Measurements from ENCODE around the gene FOXJ3.

FOXJ3 gene

DNA sequence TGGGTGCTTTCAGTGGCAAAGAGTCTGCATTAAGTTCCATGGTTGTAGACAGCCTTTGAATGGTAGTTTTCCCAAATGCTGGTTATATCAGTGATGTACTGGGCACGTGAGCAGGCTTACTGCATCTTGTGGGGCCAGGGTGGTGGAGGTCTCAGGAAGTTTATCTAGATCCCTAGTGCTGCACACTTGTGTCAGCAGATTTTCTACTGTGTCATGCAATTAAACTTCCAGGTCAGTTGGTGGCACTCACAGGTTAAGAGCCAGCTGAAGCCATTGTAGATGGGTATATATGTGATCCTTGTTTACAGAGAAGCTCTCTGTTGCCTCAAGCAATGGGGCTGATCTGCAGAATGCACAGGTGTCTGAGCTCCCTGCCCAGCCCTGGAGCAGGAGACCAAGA is 33.0 kb downstream of the FOXJ3 start:
- no peak for DNase-seq

DNA sequence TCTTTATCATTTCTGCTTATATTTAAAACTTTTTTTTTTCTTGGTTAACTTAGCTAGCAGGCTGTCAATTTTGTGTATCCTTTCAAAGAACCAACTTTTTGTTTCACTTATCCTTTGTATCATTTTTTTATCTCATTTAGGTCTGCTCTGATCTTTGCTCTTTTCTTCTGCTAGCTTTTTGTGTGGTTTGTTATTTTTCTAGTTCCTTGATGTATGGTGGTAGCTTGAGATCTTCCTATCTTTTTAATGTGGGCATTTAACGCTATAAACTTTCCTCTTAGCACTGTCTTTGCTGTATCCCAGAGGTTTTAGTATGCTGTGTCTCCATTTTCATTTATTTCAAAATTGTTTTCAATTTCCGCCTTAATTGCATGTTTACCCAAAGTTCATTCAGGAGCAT is 36.5 kb downstream of the FOXJ3 start:
- no peak for DNase-seq

DNA sequence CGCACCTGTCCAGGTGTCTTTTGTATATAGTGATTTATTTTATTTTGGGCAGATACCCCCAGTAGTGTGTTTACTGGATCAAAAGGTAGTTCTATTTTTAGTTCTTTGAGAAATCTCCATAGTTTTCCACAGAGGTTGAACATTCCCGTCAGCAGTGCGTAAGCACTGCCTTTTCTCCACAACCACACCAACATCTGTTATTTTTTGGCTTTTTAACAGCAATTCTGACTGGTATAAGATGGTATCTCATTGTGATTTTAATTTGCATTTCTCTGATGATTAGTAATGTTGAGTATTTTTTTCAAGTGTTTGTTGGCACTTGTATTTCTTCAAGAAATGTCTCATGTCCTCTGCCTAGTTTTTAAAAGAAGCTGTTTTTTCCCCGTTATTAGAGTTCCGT is 39.2 kb downstream of the FOXJ3 start:
- DNase-seq: no peak

DNA sequence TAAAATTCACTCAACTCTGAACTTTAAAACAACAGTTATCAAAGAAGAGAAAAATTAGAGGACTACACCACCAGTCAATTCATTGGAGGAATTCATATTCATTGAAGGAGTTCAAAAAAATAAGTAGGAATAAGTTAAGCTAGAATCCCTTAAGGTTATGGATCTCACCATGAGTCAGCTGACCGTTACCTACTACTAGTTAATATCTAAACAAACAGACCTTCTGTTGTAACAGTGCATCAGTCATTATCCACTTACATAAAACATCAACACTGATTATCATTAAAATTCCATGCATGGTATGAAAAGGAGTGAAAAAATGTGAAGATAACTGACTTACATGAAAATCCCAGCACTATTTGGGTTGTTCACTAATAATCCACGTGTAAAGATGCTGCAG is 44.9 kb downstream of the FOXJ3 start:
- DNase-seq: no peak

DNA sequence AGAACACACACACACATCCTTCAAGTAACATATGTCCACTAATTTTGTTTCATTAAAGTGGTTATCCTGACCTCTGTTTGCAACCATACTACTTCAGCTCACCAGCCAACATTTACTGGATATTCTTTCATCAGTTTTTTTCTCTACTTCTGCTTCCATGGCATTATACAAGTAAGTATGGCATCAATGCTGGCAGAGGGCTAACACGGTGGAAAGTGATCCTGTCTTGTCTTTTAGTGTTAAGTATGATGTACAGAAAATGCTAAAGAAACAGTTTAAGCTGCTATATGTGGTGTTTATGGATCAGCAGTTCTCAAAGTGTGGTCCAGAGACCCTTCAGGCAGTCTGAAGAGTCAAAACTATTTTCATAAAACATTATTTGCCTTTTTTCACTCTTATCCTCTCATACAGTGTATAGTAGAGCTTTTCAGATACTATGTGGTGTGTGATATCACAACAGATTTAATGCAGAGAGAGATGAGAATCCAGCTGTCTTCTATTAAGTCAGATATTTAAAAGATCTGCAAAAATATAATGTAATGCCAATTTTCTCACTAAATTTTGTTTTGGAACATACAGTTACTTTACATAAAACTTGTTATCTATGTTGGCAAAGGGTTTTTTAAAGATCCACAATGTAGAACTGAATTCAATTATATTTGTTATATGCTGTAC is 46.6 kb downstream of the FOXJ3 start:
- DNase-seq: no peak

DNA sequence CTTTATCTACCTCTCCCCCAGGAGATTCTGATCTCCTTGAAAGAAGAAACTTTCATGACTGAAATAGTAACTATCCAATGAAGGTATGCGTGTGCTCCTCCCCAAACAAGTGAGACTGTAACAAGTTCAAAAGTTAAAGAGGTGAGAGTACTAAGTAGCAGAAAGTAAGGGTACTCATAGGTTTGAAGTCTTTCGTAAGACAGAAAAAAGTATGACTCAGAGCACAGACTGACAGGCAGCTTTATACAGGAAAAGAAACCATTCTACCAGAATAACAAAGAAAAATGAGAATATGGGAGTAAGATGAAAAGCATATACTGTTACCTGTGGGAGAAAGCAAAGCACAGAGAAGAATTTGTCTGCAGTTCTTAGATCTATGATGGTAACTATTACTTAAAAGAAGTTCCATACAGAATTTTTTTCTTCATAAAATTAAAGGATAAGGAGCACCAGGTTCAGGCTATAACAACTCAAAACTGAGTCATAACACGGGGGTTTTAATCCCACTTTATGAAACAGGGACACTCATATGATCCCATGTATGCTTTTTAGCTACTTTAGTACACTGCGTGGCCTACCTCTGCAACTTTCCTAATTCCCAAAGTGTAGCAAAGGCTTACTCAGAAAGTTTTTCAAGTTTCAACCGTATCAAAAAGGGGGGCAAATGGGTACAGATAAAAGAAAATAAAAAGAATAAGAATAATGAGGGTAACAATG is 52.0 kb downstream of the FOXJ3 start:
- DNase-seq: no peak

DNA sequence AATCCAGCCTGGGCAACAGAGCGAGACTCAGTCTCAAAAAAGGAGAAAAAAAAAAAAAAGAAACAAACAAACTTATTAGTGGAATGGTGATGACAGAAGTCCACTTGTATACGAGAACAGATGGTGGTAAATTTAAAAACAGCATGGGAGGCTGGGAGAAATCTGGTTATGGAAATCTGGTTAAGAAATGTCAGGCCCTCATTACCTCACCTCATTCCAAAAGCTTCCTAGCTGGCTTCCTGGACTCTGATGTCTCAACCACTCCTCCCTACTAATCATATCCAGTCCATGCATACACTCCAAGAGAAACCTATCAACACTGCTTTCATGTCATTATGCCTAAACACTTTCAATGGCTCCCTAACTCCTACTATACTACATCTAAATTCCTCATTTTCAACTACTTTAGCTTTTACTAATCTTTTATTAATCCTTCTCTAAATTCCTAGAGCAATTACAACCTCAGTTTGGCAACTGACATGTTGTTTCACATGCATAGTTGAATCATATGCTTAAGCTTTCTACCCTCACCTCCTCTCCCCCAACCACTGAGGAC is 52.9 kb downstream of the FOXJ3 start:
- DNase-seq: no peak

DNA sequence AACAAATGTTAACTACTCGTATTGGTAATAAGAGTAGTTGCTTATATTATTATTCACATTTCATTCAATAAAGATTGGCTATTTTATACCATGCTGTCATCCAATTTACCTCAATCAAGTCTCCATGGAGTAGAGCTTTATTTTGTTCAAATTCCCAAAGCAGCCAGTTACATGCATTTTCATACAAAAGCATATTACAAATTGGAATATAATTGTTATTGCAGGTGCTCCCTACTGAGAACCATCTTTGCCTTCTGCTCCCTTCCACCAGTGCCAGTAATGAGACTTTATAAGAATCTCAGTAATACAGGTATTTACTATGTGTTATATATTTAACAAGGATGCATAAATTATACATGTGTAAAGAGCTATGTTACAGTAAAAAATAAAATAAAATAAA is 54.2 kb downstream of the FOXJ3 start:
- DNase-seq: no peak

DNA sequence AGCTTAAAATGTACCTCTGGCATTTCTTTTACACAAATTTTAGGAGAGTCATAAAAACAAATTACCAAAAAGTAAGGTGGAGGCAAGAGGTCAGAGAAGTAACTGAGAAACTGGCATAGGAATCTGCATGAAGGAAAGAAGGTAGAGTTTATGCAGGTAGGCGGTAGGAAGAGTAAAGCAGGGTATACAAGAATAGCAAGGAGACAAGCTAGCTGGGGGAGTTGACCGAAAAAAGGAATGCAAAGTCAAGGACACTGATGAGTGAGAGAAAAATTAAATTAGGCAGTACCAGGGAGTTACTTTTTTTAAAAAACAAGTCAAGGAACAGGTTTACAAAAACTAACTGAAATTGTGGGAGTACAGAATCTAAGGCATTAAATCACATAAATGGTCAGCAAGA is 56.0 kb downstream of the FOXJ3 start:
- DNase-seq: no peak

DNA sequence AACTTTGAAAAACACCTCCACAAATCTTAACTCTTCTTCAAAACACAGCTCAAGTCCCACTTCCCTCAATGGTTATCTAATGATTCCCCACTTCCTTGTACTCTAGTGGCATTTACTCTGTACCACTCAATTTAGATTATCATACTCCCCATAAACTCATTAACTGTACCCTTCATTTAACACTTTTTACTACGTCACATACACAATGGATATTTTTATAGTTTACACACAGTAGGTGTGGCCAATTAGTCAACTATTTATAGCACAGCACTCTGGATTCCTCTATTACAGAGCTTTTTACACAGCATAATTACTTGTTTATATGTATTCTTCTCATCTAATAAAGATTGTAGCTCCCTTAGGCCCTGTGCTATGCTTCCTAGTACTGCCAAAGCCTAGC is 62.1 kb downstream of the FOXJ3 start:
- no peak for DNase-seq

DNA sequence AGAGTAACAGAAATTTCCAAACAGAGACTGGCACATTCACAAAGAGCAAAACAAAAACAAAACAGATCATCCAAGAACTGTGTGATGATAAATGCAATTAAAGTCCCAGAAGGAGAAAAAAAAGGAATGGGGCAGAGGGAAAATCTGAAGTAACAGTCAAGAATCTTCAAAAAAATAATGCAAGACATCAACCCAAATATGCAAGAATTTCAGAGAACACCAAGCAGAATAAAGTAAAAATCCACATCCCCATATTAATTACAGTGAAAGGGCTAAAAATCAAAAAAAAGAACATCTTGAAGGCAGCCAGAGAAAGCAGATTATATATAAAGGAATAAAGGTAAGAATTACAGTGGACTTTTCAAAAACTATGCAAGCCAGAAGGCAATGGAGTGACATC is 67.1 kb downstream of the FOXJ3 start:
- no peak for DNase-seq

DNA sequence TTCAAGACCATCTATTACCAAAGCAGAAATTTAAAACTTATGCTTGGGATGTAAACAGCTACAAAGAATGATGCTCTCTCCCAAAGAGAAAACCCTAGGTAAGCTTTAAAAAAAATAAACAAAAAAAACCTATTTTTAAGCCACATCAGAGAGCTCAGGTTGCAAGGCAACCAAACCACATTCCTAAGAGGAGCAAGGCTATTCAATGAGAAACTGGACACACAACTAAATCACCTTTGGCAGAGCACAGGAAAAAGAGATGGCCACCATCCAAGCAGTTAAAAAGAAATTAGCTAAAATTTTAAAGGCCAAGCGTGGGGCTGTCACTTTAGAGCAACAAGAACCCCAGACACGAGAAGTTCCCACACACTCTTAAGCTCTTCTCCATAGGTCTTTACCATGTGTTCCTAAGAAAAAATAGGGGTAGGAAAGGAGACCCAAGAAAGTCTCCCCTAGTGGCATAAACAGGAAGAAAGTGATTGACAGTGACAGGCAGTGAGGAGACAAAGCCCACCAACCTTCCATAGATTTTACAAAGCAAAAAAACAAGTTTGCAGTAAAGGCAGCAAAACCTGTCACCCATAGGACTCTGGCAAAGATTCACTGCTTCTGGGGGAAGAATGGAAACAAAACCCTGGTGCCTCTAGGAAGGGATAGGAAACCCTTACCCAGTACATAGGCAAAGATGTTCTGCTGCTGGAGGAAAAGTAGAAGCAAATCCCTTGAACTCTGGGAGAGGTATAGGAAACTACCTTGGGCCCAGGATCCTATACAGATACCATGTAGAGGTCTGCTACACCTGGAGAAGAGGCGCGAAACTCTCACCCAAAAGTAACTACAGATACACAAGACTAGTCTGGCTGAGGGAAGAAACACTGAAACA is 68.5 kb downstream of the FOXJ3 start:
- DNase-seq: no peak

DNA sequence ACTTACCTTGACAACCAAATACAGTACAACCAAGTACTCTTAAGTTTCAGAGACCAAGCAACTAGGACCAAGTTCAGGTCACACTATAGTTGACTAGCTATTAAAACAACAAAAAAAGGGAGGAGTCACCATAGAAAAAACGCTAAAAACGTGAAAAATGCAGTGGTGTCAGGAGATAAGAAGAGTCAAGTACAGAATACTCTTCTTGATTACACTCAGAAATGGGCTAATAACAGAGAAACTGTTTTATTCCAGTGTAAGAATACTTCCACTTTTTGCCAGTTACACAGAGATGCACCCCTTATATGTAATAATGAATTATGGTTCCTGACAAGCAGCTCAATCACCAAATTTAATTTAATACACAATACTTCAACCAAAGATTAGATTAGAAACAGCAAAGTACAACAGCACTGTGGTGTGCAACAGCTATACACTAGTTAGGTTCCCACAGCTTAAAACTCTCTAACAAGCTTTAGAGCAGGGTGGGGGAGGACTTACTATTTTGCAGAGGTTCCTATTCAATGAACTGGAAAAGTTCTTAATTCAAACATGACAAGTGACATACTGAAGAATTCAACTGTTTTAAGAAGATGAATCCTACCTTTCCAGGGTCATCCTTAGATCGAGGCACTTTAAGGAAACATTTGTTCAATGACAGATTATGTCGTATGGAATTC is 70.4 kb downstream of the FOXJ3 start:
- no peak for DNase-seq

DNA sequence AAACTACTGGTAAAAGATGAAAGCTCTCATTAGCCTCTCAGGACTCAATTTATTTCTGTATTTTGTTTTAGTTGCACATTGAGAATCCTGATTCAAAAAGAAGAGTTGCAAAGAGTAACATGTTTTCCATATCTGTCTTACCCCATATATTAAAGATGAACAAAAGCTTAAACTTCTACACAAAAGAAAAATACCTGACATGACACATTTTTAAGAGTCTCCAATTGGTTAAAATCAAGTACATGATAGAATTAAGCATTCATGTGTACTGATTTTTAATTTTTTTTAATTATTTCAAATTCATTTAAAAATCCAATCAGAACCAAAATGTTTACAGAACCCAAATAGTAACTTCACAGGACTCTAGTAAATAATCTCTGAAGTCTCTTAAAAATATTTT is 72.0 kb downstream of the FOXJ3 start:
- DNase-seq: no peak

DNA sequence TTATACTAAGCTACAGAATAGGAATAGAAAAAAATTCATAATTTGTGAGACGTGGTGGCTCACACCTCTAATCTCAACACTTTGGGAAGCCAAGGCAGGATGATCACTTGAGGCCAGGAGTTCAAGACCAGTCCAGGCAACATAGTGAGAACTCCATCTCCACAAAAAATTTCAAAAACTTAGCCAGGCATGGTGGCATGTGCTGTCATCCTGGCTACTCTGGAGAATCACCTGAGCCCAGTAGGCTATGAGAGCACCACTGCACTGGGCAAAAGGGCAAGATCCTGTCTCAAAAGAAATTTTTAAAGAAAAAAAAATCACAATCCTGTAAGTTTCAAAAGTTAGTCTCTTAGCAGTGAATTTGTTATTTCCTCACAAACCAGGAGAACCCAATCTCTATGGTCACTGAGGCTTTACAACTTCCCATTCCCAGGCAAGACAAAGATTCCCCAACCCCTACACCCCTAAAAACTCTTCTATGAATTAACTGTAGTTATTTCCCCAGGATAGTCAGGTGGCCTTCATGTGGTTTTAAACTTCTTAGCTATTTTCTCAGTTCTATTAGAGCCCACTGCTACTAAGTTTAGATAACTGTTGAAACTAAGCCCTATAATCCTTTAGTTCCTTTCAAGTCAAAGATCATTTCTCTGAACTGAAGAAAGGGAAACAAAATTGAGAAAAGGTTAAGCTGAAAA is 74.5 kb downstream of the FOXJ3 start:
- no peak for DNase-seq

DNA sequence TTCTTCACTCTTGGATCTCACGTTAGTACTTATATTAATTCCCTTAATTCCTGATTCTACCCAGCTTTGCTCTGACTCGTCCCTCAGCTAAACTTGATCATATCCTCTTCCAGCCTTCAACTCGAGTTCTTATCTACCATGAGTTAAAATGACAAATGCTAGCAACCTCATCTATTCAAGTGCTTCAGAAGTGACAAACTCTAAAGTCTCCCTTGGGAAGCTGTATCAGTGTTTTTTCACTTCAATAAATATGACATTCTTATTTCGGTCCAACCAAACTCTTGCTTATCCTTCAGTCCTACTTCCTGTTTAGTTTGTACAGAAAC is 75.3 kb downstream of the FOXJ3 start:
- no peak for DNase-seq

DNA sequence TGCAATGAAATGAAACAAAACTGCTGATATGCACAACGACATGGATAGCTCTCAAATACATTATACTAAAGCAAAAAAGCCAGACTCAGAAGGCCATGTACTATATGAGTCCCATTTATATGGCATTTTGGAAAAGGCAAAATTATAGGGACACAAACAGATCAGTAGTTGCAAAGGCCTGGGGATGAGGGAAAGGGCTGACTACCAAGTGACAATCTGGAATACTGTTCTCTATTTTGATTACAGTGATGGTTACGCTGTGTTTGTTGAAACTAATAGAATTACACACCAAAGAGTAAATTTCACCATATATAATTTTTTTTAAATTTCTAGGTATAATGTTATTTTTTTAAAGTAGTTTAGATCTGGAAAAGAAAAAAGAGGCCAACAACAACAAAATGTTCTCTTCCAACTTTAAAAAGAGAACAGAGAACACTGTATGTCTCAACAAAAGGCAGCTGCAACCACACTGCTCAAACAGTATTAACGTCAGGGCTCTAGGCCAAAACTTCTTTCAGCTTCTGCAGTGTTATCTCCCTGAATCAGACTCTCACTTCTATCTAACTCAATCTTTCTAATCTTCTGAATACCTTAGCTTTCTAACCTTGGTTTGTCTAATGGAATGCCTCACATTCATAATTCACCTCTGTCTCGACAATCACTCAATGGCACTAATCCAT is 75.8 kb downstream of the FOXJ3 start:
- no peak for DNase-seq

DNA sequence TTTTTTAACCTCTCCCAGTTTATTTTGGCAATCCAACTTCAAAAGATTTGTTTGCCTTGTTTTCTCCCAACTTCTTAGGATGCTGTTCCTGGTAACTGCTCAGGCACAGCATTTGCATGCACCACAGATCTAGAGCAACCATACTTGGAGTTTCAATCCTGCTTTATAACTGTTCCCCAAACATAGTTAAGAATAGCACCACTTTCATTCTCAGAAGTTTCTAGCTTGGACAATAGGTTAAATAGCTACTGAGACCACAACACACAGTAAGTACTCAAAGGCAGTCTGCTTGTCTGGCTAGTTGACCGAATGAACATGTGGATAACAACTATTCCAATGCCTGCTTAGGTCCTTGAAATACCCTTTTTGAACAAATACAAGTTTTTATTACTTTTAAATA is 76.8 kb downstream of the FOXJ3 start:
- no peak for DNase-seq

DNA sequence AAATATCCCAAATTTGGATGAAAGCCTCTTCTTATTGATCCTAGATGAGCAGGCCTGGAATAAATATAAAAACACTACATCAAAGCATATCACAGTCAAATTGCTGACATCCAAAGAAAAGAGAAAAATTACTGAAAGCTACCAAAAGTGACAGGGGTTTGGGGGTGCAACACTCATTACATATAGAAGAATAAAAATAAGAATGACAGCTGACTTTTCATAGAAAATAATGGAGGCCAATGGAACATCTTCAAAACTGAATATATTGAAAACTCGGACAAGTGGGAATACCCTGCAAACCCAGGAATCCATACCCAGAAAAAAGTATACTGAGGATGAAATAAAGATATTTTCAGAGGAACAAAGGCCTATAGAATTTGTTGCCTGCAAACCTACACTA is 84.0 kb downstream of the FOXJ3 start:
- DNase-seq: no peak

DNA sequence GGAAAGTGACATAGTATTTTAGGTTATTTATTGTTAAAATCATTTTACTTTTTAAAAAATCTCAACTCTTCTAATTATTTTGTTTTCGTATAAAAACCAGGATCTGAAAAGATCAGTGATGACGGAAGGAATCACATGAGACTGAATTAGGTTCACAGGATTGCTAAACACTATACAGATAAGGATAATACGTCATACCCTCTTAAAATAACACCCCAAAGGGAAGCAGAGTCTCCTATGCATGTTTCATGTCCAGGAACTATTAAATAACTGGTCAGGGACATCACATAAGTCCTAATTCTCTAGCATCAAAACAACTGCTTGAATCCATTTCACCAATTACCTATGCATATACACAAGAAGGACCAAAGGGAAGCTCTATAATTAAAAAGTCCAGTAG is 84.9 kb downstream of the FOXJ3 start:
- no peak for DNase-seq

DNA sequence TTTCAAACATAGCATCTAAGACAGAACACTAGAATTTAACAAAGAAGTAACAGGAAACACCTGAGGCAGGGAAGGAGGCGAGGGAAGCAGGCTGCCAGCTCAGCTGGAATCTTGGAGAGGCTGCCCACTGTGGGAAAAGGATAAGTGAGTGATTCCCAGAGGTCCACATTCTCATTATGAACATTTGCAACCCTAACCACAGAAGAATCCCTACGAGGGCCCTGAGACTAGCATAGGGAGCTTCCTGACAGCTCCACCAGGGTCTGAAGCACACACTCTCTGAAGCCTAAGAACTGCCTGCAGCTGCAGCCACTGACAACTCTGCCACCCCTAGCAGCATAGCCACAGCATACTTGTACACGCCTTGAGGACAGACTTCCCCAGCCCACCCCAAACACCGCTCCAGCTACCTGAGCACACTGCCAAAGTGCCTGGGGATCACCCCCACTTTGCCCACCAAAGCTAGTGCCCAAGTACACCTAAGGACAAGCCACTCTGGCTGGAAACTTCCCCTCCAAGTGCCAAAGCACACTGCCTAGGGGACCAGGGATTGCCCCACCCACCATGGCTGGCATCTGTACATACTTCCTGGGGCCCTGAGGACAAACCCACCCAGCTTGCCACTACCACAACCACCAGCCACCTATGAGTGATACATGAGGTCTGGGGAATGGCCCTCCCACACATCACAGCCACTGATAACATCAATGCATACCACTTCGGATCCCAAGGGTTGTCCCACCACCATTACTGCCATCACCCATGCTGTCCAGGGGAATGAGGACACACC is 93.9 kb downstream of the FOXJ3 start:
- no peak for DNase-seq

All from activated naive CD4-positive, alpha-beta T cell (primary cell).